Measurements from ENCODE around the gene CNTNAP4. TPM values are rescaled to one million over a fixed set of nuclear protein-coding genes. Genes with fewer than 3 reads are reported as not detected.

Gene CNTNAP4
- total and polyA plus RNA-seq, 4 donors, result 0.06 to 0.09 TPM; not detected in 2

DNA sequence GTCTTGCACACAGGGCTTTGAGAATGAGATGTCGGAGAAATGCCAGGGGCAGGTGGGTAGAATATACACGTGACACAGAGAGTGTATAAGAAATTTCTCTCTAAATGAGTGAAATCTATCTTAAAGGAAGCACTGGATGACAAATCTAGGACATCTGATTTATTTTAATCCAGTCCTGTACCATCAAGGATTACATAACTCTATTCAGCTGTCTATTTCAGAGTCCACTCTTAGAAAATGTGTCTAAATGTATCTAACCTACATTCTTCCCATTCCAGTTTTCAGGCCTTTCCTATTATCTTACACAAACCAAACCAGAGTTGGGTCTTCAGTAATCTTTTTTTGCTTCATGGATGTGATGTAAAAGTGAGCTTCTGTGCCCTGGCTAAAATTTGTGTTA, 181.9 kb downstream of the CNTNAP4 start:
- Histone ChIP-seq H3K4me3 (ENCODE audit: low read depth in 1 of 3, low read length in 3 of 3) (no peak overlapping the region), H3K27ac (ENCODE audit: low read depth in 1 of 2, low read length in 2 of 2) (no peak overlapping the region)
- TF ChIP-seq YY1 (IDR thresholded peaks at IDR 0.05), result no peak
- TF ChIP-seq, protein P1, sequence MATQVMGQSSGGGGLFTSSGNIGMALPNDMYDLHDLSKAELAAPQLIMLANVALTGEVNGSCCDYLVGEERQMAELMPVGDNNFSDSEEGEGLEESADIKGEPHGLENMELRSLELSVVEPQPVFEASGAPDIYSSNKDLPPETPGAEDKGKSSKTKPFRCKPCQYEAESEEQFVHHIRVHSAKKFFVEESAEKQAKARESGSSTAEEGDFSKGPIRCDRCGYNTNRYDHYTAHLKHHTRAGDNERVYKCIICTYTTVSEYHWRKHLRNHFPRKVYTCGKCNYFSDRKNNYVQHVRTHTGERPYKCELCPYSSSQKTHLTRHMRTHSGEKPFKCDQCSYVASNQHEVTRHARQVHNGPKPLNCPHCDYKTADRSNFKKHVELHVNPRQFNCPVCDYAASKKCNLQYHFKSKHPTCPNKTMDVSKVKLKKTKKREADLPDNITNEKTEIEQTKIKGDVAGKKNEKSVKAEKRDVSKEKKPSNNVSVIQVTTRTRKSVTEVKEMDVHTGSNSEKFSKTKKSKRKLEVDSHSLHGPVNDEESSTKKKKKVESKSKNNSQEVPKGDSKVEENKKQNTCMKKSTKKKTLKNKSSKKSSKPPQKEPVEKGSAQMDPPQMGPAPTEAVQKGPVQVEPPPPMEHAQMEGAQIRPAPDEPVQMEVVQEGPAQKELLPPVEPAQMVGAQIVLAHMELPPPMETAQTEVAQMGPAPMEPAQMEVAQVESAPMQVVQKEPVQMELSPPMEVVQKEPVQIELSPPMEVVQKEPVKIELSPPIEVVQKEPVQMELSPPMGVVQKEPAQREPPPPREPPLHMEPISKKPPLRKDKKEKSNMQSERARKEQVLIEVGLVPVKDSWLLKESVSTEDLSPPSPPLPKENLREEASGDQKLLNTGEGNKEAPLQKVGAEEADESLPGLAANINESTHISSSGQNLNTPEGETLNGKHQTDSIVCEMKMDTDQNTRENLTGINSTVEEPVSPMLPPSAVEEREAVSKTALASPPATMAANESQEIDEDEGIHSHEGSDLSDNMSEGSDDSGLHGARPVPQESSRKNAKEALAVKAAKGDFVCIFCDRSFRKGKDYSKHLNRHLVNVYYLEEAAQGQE (IDR thresholded peaks at IDR 0.05), result no peak
- TF ChIP-seq, protein P2, sequence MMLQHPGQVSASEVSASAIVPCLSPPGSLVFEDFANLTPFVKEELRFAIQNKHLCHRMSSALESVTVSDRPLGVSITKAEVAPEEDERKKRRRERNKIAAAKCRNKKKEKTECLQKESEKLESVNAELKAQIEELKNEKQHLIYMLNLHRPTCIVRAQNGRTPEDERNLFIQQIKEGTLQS (IDR thresholded peaks at IDR 0.05), result no peak
- no peak for TF ChIP-seq FOXA1 (IDR thresholded peaks at IDR 0.05)
- TF ChIP-seq, protein P3, sequence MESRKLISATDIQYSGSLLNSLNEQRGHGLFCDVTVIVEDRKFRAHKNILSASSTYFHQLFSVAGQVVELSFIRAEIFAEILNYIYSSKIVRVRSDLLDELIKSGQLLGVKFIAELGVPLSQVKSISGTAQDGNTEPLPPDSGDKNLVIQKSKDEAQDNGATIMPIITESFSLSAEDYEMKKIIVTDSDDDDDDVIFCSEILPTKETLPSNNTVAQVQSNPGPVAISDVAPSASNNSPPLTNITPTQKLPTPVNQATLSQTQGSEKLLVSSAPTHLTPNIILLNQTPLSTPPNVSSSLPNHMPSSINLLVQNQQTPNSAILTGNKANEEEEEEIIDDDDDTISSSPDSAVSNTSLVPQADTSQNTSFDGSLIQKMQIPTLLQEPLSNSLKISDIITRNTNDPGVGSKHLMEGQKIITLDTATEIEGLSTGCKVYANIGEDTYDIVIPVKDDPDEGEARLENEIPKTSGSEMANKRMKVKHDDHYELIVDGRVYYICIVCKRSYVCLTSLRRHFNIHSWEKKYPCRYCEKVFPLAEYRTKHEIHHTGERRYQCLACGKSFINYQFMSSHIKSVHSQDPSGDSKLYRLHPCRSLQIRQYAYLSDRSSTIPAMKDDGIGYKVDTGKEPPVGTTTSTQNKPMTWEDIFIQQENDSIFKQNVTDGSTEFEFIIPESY (IDR thresholded peaks at IDR 0.05), result no peak
- TF ChIP-seq NR2F2 (IDR thresholded peaks at IDR 0.05), result no peak
- TF ChIP-seq RAD21 (IDR thresholded peaks at IDR 0.05), result no peak
- no peak for TF ChIP-seq TAF1 (conservative IDR thresholded peaks at IDR 0.05)
- no peak for TF ChIP-seq JUND (IDR thresholded peaks at IDR 0.05)
- no peak for TF ChIP-seq RXRA (IDR thresholded peaks at IDR 0.05)
- no peak for TF ChIP-seq HNF4G (IDR thresholded peaks at IDR 0.05)
- TF ChIP-seq, protein P4, sequence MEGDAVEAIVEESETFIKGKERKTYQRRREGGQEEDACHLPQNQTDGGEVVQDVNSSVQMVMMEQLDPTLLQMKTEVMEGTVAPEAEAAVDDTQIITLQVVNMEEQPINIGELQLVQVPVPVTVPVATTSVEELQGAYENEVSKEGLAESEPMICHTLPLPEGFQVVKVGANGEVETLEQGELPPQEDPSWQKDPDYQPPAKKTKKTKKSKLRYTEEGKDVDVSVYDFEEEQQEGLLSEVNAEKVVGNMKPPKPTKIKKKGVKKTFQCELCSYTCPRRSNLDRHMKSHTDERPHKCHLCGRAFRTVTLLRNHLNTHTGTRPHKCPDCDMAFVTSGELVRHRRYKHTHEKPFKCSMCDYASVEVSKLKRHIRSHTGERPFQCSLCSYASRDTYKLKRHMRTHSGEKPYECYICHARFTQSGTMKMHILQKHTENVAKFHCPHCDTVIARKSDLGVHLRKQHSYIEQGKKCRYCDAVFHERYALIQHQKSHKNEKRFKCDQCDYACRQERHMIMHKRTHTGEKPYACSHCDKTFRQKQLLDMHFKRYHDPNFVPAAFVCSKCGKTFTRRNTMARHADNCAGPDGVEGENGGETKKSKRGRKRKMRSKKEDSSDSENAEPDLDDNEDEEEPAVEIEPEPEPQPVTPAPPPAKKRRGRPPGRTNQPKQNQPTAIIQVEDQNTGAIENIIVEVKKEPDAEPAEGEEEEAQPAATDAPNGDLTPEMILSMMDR (IDR thresholded peaks at IDR 0.05; ENCODE audit: low read depth, low read length, missing input control), result no peak
- TF ChIP-seq GABPA (IDR thresholded peaks at IDR 0.05 in 1 of 2, conservative IDR thresholded peaks at IDR 0.05 in 1 of 2), result no peak

DNA sequence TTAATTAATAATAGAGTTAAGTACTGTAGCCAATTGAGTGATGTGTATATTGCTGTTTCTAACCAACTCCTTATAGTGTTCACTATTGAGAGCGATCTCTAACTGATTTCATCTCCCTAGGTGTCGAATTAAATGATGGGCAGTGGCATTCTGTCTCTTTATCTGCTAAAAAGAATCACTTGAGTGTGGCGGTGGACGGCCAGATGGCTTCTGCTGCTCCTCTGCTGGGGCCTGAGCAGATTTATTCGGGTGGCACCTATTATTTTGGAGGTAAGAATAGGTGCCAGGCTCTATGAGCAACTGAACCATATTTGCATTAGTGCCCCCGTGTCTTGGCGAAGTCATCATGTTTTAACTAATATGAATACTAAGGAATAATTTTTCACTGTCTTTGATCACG, 184.6 kb downstream of the CNTNAP4 start:
- no peak overlapping the region for H3K4me3 ChIP-seq (ENCODE audit: low read depth in 1 of 3, low read length in 3 of 3)
- WGBS, result 80% methylated on average over 8 of the region's 8 CpGs
- no peaks in the 10 kb centered on the region for H3K4me1 ChIP-seq (ENCODE audit: control insufficient read depth in 4 of 4, insufficient read depth in 4 of 4, low read length in 3 of 4)
- H3K27me3 ChIP-seq (ENCODE audit: control insufficient read depth in 4 of 4, insufficient read depth in 4 of 4, low read length in 3 of 4), result no peaks in the 10 kb centered on the region
- H3K9ac ChIP-seq (ENCODE audit: low read depth in 1 of 2, low read length in 2 of 2), result no peak overlapping the region
- no peak for DNase-seq (ENCODE audit: low spot score)
- no peak overlapping the region for H3K27ac ChIP-seq (ENCODE audit: low read depth in 1 of 2, low read length in 2 of 2)
- H3K36me3 ChIP-seq (ENCODE audit: control insufficient read depth in 4 of 4, insufficient read depth in 3 of 4, low read depth in 1 of 4, low read length in 3 of 4), result no peaks in the 10 kb centered on the region
- no peaks in the 10 kb centered on the region for H3K9me3 ChIP-seq (ENCODE audit: control insufficient read depth in 4 of 4, low read length in 3 of 4)
- TF ChIP-seq SP1 (IDR thresholded peaks at IDR 0.05) (no peak), HNF4G (IDR thresholded peaks at IDR 0.05) (no peak), NR2F2 (IDR thresholded peaks at IDR 0.05) (no peak), JUND (IDR thresholded peaks at IDR 0.05) (no peak), EGR1 (IDR thresholded peaks at IDR 0.05; ENCODE audit: low read depth in 2 of 2) (no peak), YY1 (IDR thresholded peaks at IDR 0.05) (no peak), TAF1 (conservative IDR thresholded peaks at IDR 0.05) (no peak), RAD21 (IDR thresholded peaks at IDR 0.05) (no peak), FOXA1 (IDR thresholded peaks at IDR 0.05) (no peak), FOXA2 (IDR thresholded peaks at IDR 0.05) (no peak), RXRA (IDR thresholded peaks at IDR 0.05) (no peak), GABPA (IDR thresholded peaks at IDR 0.05 in 1 of 2, conservative IDR thresholded peaks at IDR 0.05 in 1 of 2) (no peak)
- TF ChIP-seq, protein P2 (IDR thresholded peaks at IDR 0.05), result no peak
- TF ChIP-seq, protein P4 (IDR thresholded peaks at IDR 0.05; ENCODE audit: low read depth, low read length, missing input control), result no peak
- TF ChIP-seq, protein P5, sequence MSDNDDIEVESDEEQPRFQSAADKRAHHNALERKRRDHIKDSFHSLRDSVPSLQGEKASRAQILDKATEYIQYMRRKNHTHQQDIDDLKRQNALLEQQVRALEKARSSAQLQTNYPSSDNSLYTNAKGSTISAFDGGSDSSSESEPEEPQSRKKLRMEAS (IDR thresholded peaks at IDR 0.05), result no peak
- TF ChIP-seq, protein P1 (IDR thresholded peaks at IDR 0.05), result no peak

More for the DNA sequence above, 181.9 kb downstream of the CNTNAP4 start:
- Histone ChIP-seq H3K9ac (ENCODE audit: low read depth in 1 of 2, low read length in 2 of 2) (no peak overlapping the region), H3K36me3 (ENCODE audit: control insufficient read depth in 4 of 4, insufficient read depth in 3 of 4, low read depth in 1 of 4, low read length in 3 of 4) (no peaks in the 10 kb centered on the region), H3K4me1 (ENCODE audit: control insufficient read depth in 4 of 4, insufficient read depth in 4 of 4, low read length in 3 of 4) (no peaks in the 10 kb centered on the region), H3K9me3 (ENCODE audit: control insufficient read depth in 4 of 4, low read length in 3 of 4) (no peaks in the 10 kb centered on the region), H3K27me3 (ENCODE audit: control insufficient read depth in 4 of 4, insufficient read depth in 4 of 4, low read length in 3 of 4) (no peaks in the 10 kb centered on the region)
- 67% methylated on average over 2 of the region's 2 CpGs for WGBS
- no peak for DNase-seq (ENCODE audit: low spot score)

Measured in liver (tissue), 9 donors.